ENCODE data around the gene SULT1A2. TPM values are rescaled to one million over a fixed set of nuclear protein-coding genes. Genes with fewer than 3 reads are reported as not detected.

SULT1A2 gene
- total RNA-seq, 1 experiment from 2014 or later = 0.44 TPM

DNA sequence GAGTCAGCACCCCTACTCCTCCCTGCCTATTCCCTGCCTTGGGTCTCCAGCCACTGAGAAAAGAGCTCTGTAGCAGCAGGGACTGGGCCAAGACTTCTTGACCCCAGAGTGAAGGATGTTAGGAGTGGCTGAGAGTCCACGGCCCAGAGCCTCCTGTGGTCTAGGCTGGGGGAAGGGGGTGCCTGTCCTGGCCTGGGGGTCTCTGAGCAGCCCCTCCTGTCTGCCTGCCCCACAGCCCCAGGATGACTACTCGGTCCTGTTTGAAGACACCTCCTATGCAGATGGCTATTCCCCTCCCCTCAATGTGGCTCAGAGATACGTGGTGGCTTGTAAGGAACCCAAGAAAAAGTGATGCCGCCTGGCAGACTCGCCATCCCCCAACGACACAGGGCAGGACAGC, 5.5 kb downstream of the SULT1A2 start:
- Mint-ChIP-seq H3K36me3 (ENCODE audit: insufficient read depth, unreplicated experiment) (peaks cover 14% of the 10 kb centered on the region), H3K4me3 (ENCODE audit: unreplicated experiment) (no peak overlapping the region), H3K9me3 (ENCODE audit: unreplicated experiment) (no peaks in the 10 kb centered on the region), H3K27ac (ENCODE audit: low read depth, unreplicated experiment) (no peak overlapping the region), H3K4me1 (ENCODE audit: insufficient read depth, unreplicated experiment) (peaks cover 10% of the 10 kb centered on the region), H3K27me3 (ENCODE audit: insufficient read depth, unreplicated experiment) (no peaks in the 10 kb centered on the region)
- POLR2A ChIA-PET = interaction anchor here (1.2 kb wide), 1 partner anchor 13 kb away, joined by 4 read pairs; no protein-coding TSS in a partner anchor
- CTCF ChIA-PET = interaction anchor here (0.8 to 2.0 kb wide), 2 partner anchors 25 to 37 kb away, joined by 3 to 6 read pairs; partner anchors contain the start of gene SGF29
- DNase-seq (ENCODE audit: unreplicated experiment) = no peak
- TF ChIP-seq CTCF (IDR thresholded peaks at IDR 0.05; ENCODE audit: unreplicated experiment) = no peak
- intact Hi-C loops (cut with micrococcal nuclease) = no loop called here
- no TSS peak for BruUV-seq (replicated peaks)

GRCh38 chr16:28590384-28591340, 6.2 kb downstream of the SULT1A2 start:
- no peak for DNase-seq (ENCODE audit: unreplicated experiment)
- Mint-ChIP-seq H3K4me1 (ENCODE audit: insufficient read depth, unreplicated experiment) (peaks cover 7% of the 10 kb centered on the region), H3K9me3 (ENCODE audit: unreplicated experiment) (no peaks in the 10 kb centered on the region), H3K27me3 (ENCODE audit: insufficient read depth, unreplicated experiment) (no peaks in the 10 kb centered on the region), H3K4me3 (ENCODE audit: unreplicated experiment) (no peak overlapping the region), H3K36me3 (ENCODE audit: insufficient read depth, unreplicated experiment) (peaks cover 18% of the 10 kb centered on the region), H3K27ac (ENCODE audit: low read depth, unreplicated experiment) (no peak overlapping the region)
- POLR2A ChIA-PET = no interaction called here
- CTCF ChIA-PET = interaction anchor here (0.8 to 2.0 kb wide), 2 partner anchors 26 to 37 kb away, joined by 3 to 6 read pairs; partner anchors contain the start of gene SGF29
- intact Hi-C loops (cut with micrococcal nuclease) = no loop called here
- no TSS peak for BruUV-seq (replicated peaks)
- no peak for TF ChIP-seq CTCF (IDR thresholded peaks at IDR 0.05; ENCODE audit: unreplicated experiment)

GRCh38 chr16:28589930-28590329, 6.9 kb downstream of the SULT1A2 start:
- no peaks in the 10 kb centered on the region for H3K27me3 Mint-ChIP-seq (ENCODE audit: insufficient read depth, unreplicated experiment)
- BruUV-seq (replicated peaks) = no TSS peak
- peaks cover 7% of the 10 kb centered on the region for H3K4me1 Mint-ChIP-seq (ENCODE audit: insufficient read depth, unreplicated experiment)
- no peak overlapping the region for H3K4me3 Mint-ChIP-seq (ENCODE audit: unreplicated experiment)
- H3K36me3 Mint-ChIP-seq (ENCODE audit: insufficient read depth, unreplicated experiment) = peaks cover 23% of the 10 kb centered on the region
- ChIA-PET POLR2A (no interaction called here), CTCF (no interaction called here)
- intact Hi-C loops (cut with micrococcal nuclease) = no loop called here
- no peak for TF ChIP-seq CTCF (IDR thresholded peaks at IDR 0.05; ENCODE audit: unreplicated experiment)
- no peaks in the 10 kb centered on the region for H3K9me3 Mint-ChIP-seq (ENCODE audit: unreplicated experiment)
- no peak for DNase-seq (ENCODE audit: unreplicated experiment)
- no peak overlapping the region for H3K27ac Mint-ChIP-seq (ENCODE audit: low read depth, unreplicated experiment)

- H3K4me1 Mint-ChIP-seq (ENCODE audit: insufficient read depth, unreplicated experiment) = peaks cover 7% of the 10 kb centered on the region
- ChIA-PET POLR2A (no interaction called here), CTCF (no interaction called here)
- intact Hi-C loops (cut with micrococcal nuclease) = no loop called here
- no peak for DNase-seq (ENCODE audit: unreplicated experiment)
- no TSS peak for BruUV-seq (replicated peaks)
- peaks cover 32% of the 10 kb centered on the region for H3K36me3 Mint-ChIP-seq (ENCODE audit: insufficient read depth, unreplicated experiment)
- no peaks in the 10 kb centered on the region for H3K27me3 Mint-ChIP-seq (ENCODE audit: insufficient read depth, unreplicated experiment)
- H3K4me3 Mint-ChIP-seq (ENCODE audit: unreplicated experiment) = no peak overlapping the region
- no peak overlapping the region for H3K27ac Mint-ChIP-seq (ENCODE audit: low read depth, unreplicated experiment)
- TF ChIP-seq CTCF (IDR thresholded peaks at IDR 0.05; ENCODE audit: unreplicated experiment) = no peak
- no peaks in the 10 kb centered on the region for H3K9me3 Mint-ChIP-seq (ENCODE audit: unreplicated experiment)
Observed at GRCh38 chr16:28589069-28589468, 7.8 kb downstream of the SULT1A2 start.
